RWPE1 (cell line): ENCODE measurements around the gene MORN2.

Source experiments
- CTCF ChIA-PET: fragments of 350-600 bp; sonication (Branson Sonifier 250); formaldehyde crosslinking; extraction: SDS; loops from one replicate; lab custom pipeline; 2021; lab: Yijun Ruan, JAX
- POLR2A ChIA-PET: fragments of 400-600 bp; formaldehyde crosslinking; extraction: SDS; loops from one replicate; lab custom pipeline; 2020; ENCODE audit warnings: antibody characterized with exemption; ENCODE audit not compliant: low non-redundant PET; lab: Yijun Ruan, JAX
- DNase-seq: peaks from one replicate; pipeline ENCODE4 v3.0.0; 2012; ENCODE audit warnings: low spot score
- H3K27ac ChIP-seq: fragments of 450-650 bp; 2 replicates; pipeline ENCODE4 v1.5.1; 2017
- CTCF ChIP-seq: fragments of 450-650 bp; conservative IDR thresholded peaks from 2 replicates; pipeline ENCODE4 v1.5.1; 2017; ENCODE audit warnings: low read depth, mild to moderate bottlenecking

Gene MORN2

GRCh38 chr2:38900726-38901125 is 24.9 kb downstream of the MORN2 start:
- H3K27ac ChIP-seq = no peak overlapping the region
- DNase-seq = no peak
- TF ChIP-seq CTCF = no peak
- ChIA-PET POLR2A (interaction anchor here (0.6 kb wide), 1 partner anchor 19 kb away, joined by 3 read pairs; no protein-coding TSS in a partner anchor), CTCF (interaction anchor here (0.5 to 0.6 kb wide), 3 partner anchors 101 to 126 kb away, joined by 3 read pairs; no protein-coding TSS in a partner anchor)

- DNase-seq = no peak
- ChIA-PET CTCF (no interaction called here), POLR2A (no interaction called here)
- TF ChIP-seq CTCF = no peak
- H3K27ac ChIP-seq = no peak overlapping the region
Measured at GRCh38 chr2:38905251-38905650, 29.5 kb downstream of the MORN2 start.

GRCh38 chr2:38907242-38907641 is 31.5 kb downstream of the MORN2 start:
- POLR2A ChIA-PET = no interaction called here
- H3K27ac ChIP-seq = no peak overlapping the region
- CTCF ChIA-PET = interaction anchor here (0.6 kb wide), 1 partner anchor 904 kb away, joined by 4 read pairs; no protein-coding TSS in a partner anchor
- TF ChIP-seq CTCF = no peak
- DNase-seq = no peak

- H3K27ac ChIP-seq = no peak overlapping the region
- ChIA-PET POLR2A (no interaction called here), CTCF (no interaction called here)
- no peak for TF ChIP-seq CTCF
- no peak for DNase-seq
Measured at GRCh38 chr2:38907743-38908562, 32.2 kb downstream of the MORN2 start.

GRCh38 chr2:38909872-38910271 is 34.1 kb downstream of the MORN2 start:
- no peak overlapping the region for H3K27ac ChIP-seq
- POLR2A ChIA-PET = no interaction called here
- no peak for DNase-seq
- CTCF ChIA-PET = no interaction called here
- no peak for TF ChIP-seq CTCF

GRCh38 chr2:38911191-38911590 is 35.4 kb downstream of the MORN2 start:
- ChIA-PET CTCF (no interaction called here), POLR2A (no interaction called here)
- TF ChIP-seq CTCF = no peak
- no peak overlapping the region for H3K27ac ChIP-seq
- no peak for DNase-seq
